GM13976 (cell line): ENCODE measurements around the gene IKZF1.

Source experiments
- DNase-seq: peaks from one replicate; pipeline ENCODE4 v3.0.0; 2012; ENCODE audit warnings: low spot score
- in situ Hi-C: fragments of 300-500 bp; cut with MboI; formaldehyde crosslinking; loops from one replicate; pipeline ENCODE4 v1.12.0; 2022; ENCODE audit warnings: low sequenced_read_pairs, mixed read lengths, inconsistent platforms; ENCODE audit not compliant: unreplicated experiment
- TF ChIP-seq, protein P1 (sequence below): IDR thresholded peaks from 2 replicates; pipeline ENCODE4 v1.5.1; 2012; ENCODE audit warnings: borderline replicate concordance, mild to moderate bottlenecking; ENCODE audit not compliant: insufficient read depth; ENCODE audit errors: extremely low read depth, missing control alignments, control extremely low read depth

IKZF1 gene

DNA sequence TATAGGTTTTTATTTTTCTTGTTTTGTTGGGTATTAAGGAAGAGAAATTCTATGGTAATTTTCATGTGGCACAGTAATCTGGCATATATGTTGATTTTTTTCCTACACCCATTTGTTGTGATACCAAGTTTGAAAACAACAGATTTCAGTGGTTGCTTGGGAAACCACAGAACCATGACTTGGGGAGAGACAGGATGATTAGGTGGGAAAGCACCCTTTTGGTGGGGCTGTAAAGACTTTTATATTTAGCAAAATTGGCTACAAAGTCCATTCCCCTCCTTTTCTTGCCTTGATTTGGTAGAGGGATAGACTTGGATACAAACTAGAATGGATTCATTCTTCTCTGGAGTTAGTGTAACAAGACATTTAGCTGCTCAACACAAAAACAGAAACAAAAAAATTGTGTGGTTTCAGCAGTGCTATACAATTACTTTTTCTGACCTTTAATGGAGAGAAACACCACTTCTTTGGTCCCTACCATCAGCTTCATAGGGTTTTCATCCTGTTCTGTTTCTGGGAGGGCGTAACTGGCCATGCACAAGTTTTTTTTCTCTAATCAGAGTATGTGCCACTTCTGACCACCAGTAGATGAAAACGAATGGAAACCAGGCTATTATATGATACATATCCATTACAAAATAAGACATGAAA lies 92.9 kb downstream of the IKZF1 start:
- in situ Hi-C loops, result no loop called here
- TF ChIP-seq, protein P1, sequence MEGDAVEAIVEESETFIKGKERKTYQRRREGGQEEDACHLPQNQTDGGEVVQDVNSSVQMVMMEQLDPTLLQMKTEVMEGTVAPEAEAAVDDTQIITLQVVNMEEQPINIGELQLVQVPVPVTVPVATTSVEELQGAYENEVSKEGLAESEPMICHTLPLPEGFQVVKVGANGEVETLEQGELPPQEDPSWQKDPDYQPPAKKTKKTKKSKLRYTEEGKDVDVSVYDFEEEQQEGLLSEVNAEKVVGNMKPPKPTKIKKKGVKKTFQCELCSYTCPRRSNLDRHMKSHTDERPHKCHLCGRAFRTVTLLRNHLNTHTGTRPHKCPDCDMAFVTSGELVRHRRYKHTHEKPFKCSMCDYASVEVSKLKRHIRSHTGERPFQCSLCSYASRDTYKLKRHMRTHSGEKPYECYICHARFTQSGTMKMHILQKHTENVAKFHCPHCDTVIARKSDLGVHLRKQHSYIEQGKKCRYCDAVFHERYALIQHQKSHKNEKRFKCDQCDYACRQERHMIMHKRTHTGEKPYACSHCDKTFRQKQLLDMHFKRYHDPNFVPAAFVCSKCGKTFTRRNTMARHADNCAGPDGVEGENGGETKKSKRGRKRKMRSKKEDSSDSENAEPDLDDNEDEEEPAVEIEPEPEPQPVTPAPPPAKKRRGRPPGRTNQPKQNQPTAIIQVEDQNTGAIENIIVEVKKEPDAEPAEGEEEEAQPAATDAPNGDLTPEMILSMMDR, result no peak
- peak; percentile 58 for DNase-seq

DNA sequence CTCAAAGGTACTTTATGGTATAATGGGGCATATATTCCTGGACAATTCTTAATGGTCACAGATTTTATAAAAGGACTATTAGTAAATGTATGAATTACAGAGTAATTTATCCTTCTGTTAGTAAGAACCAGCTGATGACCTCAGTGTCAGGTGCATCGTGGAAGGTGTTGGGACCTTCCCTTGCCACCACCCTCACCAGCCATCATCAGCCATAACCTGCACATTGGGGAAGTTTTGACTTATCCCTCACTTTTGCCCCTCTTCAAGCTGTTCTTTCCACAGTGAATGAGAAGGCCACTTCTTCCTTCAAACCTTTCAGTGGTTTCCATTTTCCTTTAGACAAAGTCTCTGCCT lies 93.4 kb downstream of the IKZF1 start:
- DNase-seq, result no peak
- in situ Hi-C loops, result no loop called here
- TF ChIP-seq, protein P1, result no peak

DNA sequence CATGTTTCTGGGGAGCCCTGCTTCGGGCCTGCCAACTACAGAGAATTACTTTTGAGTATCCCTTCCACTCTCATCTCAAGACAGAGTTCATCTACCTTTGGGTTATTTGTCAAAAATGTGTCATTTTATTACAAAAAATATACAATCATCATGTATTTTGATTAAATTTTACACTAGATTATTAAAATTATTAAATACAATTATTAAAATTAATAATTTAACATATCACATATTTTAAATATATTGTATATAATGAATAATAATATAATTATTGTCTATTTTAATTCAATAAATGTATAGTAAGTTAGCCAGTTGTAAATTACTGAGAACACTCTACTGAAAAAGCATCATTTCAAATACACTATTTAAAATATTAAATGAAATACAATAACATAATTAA lies 94.7 kb downstream of the IKZF1 start:
- in situ Hi-C loops, result no loop called here
- no peak for DNase-seq
- TF ChIP-seq, protein P1, result no peak

DNA sequence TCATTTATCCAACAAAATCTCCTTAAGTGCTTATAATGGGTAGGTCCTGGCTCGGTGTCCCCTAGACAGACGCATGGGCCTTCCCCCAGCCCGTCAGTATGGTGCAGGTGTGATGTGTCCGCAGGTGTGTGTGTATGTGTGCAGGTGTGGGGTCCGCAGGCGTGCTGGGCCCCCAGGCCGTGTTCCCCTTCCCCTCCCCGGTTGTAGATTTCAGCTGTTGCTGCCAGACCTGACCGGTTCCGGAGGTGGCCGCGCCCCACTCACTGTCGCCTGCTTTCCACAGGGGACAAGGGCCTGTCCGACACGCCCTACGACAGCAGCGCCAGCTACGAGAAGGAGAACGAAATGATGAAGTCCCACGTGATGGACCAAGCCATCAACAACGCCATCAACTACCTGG lies 95.1 kb downstream of the IKZF1 start:
- no peak for DNase-seq
- in situ Hi-C loops, result no loop called here
- TF ChIP-seq, protein P1, result no peak

DNA sequence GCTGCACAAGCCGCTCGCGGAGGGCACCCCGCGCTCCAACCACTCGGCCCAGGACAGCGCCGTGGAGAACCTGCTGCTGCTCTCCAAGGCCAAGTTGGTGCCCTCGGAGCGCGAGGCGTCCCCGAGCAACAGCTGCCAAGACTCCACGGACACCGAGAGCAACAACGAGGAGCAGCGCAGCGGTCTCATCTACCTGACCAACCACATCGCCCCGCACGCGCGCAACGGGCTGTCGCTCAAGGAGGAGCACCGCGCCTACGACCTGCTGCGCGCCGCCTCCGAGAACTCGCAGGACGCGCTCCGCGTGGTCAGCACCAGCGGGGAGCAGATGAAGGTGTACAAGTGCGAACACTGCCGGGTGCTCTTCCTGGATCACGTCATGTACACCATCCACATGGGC lies 95.6 kb downstream of the IKZF1 start:
- no peak for DNase-seq
- in situ Hi-C loops, result no loop called here
- TF ChIP-seq, protein P1, result no peak

DNA sequence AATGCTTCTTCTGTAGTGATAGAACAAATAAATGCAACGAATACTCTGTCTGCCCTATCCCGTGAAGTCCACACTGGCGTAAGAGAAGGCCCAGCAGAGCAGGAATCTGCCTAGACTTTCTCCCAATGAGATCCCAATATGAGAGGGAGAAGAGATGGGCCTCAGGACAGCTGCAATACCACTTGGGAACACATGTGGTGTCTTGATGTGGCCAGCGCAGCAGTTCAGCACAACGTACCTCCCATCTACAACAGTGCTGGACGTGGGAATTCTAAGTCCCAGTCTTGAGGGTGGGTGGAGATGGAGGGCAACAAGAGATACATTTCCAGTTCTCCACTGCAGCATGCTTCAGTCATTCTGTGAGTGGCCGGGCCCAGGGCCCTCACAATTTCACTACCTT lies 99.9 kb downstream of the IKZF1 start:
- TF ChIP-seq, protein P1, result no peak
- DNase-seq, result no peak
- in situ Hi-C loops, result no loop called here
